HG03342 (cell line): ENCODE results near the gene PLA2G4B.
"Not testable (repeated sequence)": the region's sequence is repeated elsewhere in the genome, so short reads cannot be mapped to it uniquely, and the experiment has no call there.

Experiments used
- ATAC-seq: cut with Tn5 transposase; IDR thresholded peaks from one replicate; pipeline ENCODE4 v1.9.1; 2021; ENCODE audit warnings: mild to moderate bottlenecking, moderate library complexity; ENCODE audit not compliant: unreplicated experiment

Gene PLA2G4B

DNA sequence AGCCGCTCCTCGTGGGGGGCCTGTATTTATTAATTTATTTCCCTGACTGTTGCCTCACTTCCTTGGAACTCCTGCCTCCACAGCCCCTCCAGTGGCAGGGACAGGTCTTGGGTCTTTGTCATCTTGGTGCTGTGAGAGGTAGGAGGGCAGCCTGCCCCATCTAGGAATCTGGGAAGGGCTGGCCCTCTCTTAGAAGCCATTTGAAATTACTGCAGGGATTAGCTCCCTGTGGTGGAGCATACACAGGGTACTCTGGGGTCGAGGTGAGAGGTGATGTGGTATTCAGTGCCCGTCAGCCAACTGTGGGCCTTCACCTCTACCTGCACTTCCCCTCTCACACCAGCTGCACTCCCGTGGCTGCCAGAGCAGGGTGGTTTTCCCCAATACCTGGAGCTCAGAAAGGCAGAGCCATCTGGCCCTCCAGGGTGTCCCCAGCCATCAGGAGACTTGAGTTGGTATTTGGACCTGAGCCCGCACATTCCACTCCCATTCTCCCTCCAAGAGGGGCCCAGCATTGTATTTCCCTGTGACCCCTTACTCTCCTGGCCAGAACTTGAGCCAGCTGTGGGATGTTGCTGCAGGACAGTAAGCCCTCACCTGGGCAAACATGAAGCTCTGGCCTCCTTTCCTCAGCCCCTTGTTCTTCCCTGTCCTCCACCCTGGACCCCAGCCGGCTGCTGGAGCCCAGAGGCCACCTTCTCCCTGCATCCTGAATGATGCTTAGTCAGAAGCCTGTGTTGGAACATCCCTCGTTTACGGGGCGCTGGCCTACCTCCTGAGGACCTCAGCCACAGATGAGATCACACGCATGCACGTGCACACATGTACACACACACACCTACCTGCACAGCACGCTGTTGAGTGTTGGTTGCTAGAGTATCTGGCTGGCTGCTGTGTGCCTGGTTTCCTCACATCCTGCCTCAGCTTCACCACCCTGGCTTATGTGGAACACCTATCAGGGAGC, 12.8 kb upstream of the PLA2G4B start:
- no peak for ATAC-seq

- no peak for ATAC-seq
Measured at GRCh38 chr15:41827290-41827879, 11.3 kb upstream of the PLA2G4B start.

- ATAC-seq = peak; percentile 70
Measured at GRCh38 chr15:41827880-41828806, 10.5 kb upstream of the PLA2G4B start, which contains the start of gene JMJD7. Gene JMJD7 (plus strand): TSS chr15:41828092. CDS start chr15:41828125, 33 bp downstream.

GRCh38 chr15:41828807-41829141, 9.9 kb upstream of the PLA2G4B start:
- no peak for ATAC-seq

GRCh38 chr15:41829959-41830646, 8.5 kb upstream of the PLA2G4B start:
- no peak for ATAC-seq

GRCh38 chr15:41831291-41831690, 7.4 kb upstream of the PLA2G4B start:
- ATAC-seq = not testable (repeated sequence)

DNA sequence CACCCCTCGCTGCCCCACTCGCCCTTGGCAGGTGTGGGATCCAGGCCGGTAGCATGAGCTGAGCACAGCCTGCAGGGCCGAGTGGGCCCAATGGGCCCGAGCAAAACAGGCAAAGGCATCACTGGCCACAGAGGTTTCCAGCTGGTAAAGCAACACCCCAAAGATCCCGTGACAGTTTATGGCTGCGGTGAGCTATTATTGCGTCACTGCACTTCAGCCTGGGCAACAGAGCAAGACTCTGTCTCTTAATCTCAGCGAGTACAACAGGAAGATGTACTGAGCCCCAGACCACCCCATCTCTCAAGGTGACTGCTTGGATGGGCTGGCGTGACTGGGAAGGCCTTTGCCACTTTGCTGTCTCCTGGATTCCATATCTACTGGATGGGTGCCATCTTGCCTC, 6.4 kb upstream of the PLA2G4B start:
- no peak for ATAC-seq

DNA sequence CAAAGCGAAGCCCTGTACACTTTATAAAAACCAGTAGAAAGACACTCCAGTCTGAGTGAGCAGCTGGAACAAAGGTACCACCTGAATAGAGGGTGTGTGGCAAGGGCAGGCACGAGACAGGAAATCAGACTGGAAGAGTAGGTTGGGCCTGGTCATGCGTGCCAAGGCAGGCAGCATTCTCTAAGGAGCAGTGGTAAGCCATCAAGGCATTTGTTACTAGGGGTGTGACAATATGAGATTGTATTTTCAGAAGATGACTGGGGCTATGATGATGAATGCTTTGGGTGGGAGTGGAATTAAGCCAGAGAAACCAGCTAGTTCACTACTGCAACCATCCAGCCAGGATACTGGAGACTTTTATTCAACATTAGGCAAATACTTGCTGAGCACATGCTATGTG, 5.8 kb upstream of the PLA2G4B start:
- ATAC-seq = no peak

DNA sequence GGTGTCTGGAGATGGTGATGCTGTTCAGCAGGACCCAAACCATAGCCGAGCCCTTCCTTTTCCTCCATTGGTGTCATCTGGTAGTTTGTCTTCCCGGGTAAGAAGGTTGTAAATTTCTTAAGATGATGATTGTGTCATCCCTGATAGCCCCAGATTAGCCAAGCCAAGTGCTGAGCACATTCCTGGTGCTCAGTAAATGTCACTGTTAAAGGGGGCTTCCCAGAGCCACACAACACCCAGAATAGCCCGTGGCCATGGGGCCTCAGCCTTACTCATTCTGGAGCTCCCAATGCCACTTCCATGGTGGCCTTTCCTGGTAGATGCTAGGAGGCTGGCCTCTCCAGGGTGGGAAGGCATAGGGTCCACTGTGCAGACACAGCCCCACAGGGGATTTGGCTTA, 4.6 kb upstream of the PLA2G4B start:
- ATAC-seq = no peak

GRCh38 chr15:41836073-41836472, 2.6 kb upstream of the PLA2G4B start:
- no peak for ATAC-seq

- no peak for ATAC-seq
Measured at GRCh38 chr15:41836713-41837454, 1.8 kb upstream of the PLA2G4B start.

- no peak for ATAC-seq
Measured at GRCh38 chr15:41839781-41840491, 1.3 kb downstream of the PLA2G4B start.

DNA sequence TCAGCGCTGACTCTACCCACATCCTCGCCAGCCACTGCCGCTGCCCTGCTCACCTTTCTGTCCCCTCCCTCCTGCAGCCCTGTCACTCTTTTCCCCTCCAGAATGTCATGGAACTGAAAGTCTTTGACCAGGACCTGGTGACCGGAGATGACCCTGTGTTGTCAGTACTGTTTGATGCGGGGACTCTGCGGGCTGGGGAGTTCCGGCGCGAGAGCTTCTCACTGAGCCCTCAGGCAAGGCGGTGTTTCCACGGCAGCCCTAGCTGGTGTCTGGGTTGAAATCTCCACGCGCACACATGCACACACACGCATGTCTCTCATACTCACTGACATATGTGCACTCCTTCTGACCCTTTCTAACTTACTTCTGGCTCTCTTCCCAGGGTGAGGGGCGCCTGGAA, 2.0 kb downstream of the PLA2G4B start:
- ATAC-seq = no peak

DNA sequence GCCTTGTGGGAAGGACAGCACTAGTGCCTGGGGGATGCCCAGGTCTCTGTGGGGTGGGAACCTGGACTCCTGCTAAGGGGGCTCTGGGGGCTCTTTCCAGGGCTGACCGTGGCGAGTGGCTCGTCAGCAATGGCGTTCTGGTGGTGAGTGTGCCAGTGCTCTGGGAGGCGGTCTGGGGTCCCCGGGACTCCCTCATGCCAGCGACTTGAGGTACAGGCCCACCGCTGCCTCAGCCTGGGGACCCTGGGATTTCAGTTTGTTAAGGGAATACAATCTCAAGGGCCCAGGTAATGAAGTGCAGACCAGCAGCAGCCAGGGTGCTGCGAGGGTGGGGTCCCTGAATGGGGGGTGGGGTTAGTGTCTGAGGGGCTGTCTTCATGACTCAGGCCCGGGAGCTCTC, 2.5 kb downstream of the PLA2G4B start:
- no peak for ATAC-seq

GRCh38 chr15:41842229-41842628, 3.6 kb downstream of the PLA2G4B start:
- ATAC-seq = no peak

- no peak for ATAC-seq
Measured at GRCh38 chr15:41843571-41843970, 4.9 kb downstream of the PLA2G4B start.

GRCh38 chr15:41844814-41845213, 6.2 kb downstream of the PLA2G4B start:
- no peak for ATAC-seq

- no peak for ATAC-seq
Measured at GRCh38 chr15:41847206-41847605, 8.6 kb downstream of the PLA2G4B start.

GRCh38 chr15:41847981-41848380, 9.3 kb downstream of the PLA2G4B start:
- ATAC-seq = no peak
